Stimulated activated CD4-positive, alpha-beta T cell treated with anti-CD3 and anti-CD28 coated beads, Interleukin-15, amount 100 ng/mL, for 24 hours (primary cell): ENCODE measurements around the gene FAAP20.
"Not testable (repeated sequence)": the region's sequence is repeated elsewhere in the genome, so short reads cannot be mapped to it uniquely, and the experiment has no call there.

Experiments
- DNase-seq: peaks from one replicate; pipeline ENCODE4 v3.0.0-alpha.2; 2020

FAAP20 gene

DNA sequence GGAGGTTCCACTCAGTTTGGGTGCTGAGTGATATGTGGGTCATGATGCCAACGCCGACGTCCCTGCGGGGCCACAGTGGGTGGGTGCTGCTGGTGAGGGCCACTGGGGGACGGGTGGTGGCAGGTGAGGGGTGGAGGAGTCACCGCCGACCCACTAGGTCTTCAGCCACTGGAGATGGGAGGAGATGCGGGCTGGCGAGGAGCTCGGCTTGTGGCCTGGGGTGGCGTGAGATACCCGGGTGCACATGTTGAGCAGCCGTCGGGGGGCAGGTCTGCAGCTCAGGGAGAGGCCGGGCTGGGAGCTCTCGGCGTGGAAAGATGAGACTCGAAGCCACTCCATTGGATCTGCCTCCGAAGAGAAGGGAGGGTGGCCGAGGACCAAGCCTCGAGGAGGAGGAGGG, 40.5 kb downstream of the FAAP20 start:
- no peak for DNase-seq

DNA sequence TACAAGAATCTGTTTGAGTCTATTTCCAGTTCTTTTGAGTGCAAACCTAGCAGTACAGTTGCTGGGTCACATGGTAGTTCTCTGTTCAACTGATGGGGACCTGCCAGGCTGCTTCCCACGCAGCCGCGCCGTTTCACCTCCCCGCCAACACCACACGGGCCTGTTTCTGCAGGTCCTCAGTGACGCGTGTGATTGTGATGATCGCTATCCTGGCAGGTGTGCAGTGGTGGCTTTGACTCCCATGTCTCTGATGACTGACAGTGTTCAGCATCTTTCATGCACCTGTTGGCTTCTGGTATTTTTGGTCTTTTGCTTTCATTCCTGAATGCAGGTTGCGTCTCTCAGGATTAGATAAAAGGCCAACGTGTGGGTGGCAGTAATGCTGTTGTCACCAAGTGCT, 41.6 kb downstream of the FAAP20 start:
- DNase-seq = peak; percentile 32

DNA sequence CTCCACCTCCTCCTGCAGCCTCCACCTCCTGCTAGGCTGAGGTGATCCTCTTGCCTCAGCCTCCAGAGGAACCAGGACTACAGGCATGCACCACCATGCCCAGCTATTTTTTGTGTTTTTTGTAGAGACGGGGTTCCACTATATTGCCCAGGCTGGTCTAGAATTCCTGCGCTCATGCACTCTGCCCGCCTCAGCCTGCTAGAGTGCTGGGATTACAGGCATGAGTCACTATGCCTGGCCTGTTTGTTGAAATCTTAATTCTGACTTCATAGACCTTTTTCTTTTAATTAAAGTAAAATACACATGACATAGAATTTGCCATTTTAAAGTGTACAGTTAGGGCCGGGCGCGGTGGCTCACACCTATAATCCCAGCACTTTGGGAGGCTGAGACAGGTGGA, 42.7 kb downstream of the FAAP20 start:
- no peak for DNase-seq

DNA sequence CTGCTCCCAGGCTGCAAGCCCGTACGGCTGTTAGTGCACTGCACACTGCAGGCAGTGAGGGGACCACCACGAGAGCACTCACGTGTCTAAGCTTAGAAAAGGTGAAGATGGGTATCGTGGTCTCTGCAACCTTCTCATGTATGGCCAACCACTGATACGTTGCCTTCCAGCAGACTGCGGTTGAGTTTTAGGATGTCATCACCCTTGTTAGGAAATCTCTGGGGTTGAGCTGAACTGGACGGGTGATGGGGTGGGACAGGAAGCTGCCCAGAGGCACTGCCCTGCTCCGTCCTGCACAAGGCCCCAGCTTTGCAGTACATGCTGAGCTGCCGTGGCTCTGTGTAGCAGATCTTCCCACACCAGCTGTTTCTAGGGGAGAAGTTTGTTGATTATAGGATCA, 43.3 kb downstream of the FAAP20 start:
- no peak for DNase-seq

DNA sequence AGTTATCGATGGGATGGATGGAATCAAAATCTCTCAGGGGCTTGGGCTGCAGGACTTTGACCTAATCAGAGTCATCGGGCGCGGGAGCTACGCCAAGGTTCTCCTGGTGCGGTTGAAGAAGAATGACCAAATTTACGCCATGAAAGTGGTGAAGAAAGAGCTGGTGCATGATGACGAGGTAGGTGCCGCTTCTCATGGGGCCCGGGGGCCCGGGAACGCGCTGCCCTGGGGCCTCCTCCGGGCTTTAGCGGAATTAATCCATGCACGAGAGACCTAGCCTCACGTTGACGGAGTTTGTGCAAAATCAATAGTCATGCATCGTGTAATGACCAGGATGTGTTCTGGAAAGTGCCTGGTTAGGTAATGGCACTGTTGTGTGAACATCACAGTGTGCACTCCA, 43.8 kb downstream of the FAAP20 start:
- no peak for DNase-seq

DNA sequence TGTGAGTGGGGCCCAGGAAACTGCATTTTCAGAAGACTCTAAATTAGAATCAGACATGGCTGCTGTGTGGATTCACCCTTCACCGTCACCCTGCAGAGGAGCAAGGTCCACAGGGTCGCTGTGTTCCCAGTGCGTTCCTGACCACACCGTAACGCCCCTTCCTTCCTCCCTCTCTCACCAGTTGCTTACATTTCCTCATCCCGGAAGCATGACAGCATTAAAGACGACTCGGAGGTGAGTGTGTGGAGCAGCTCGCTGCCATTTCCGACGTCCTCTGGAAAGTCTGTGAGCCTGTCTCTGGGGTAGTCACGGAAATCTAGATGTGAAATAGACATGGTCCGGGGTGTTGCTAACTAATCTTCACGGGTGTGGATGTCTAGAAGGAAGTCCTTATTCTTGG, 45.9 kb downstream of the FAAP20 start:
- peak; percentile 46 for DNase-seq

DNA sequence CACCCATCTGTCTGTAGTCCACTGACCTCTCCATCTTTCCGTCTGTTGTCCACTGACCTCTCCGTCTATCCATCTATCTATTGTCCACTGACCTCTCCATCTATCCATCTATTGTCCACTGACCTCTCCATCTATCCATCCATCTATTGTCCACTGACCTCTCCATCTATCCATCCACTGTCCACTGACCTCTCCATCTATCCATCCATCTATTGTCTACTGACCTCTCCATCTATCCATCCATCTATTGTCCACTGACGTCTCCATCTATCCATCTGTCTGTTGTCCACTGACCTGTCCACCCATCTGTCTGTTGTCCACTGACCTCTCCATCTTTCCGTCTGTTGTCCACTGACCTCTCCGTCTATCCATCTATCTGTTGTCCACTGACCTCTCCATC, 46.7 kb downstream of the FAAP20 start:
- not testable (repeated sequence) for DNase-seq

DNA sequence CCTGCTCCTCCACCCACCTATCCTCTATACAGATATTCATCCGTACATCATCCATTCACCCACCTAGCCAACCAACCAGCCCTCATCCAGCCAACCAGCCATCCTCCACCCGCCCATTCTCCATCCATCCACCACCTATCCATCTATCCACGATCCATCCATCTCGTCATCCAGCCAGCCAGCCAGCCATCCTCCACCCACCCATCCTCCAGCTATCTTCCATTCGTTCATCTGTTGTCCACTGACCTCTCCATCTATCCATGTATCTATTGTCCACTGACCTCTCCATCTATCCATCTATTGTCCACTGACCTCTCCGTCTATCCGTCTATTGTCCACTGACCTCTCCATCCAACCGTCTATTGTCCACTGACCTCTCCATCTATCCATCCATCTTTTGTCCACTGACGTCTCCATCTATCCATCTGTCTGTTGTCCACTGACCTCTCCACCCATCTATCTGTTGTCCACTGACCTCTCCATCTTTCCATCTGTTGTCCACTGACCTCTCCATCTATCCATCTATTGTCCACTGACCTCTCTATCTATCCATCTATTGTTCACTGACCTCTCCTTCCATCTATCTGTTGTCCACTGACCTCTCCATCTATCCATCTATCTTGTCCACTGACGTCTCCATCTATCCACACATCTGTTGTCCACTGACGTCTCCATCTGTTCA, 47.6 kb downstream of the FAAP20 start:
- no peak for DNase-seq

DNA sequence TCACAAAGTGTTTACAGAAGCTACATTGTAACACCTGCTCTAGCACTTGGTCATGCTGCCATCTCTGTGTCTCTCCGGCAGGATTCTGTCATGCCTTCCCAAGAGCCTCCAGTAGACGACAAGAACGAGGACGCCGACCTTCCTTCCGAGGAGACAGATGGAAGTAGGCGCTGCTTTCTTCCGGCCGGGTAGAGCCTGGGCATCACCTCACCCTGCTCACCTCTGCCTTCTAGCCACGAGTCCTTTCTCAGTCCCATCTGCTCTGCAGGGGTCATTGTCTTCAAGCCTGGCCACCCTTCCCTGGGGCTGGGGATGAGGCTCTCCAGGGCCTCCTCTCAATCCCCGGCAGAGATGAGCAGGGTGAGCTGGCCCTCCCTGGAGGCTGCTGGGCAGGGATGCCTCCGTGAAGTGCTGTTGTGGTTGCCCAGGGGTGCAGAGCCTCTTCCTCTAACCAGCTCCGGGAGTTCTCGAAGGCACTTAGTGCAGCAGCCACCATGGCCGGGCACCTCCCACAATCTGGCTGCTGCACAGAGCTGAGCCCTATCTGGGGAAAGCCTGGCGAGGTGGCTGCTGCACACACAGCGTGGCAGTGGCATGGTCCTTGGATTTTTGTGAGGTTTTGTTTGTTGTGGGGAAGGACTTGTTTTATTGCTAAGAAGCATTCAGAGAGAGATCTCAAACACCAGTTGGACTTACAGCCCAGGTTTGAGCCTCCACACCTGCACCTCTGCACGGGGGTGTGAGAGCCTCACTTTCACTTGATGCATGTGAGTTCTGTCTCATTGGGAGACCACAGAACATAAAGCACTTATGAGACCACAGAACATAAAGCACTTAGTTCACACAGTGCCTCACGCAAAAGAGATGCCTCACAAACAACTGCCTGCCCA, 48.4 kb downstream of the FAAP20 start:
- no peak for DNase-seq

DNA sequence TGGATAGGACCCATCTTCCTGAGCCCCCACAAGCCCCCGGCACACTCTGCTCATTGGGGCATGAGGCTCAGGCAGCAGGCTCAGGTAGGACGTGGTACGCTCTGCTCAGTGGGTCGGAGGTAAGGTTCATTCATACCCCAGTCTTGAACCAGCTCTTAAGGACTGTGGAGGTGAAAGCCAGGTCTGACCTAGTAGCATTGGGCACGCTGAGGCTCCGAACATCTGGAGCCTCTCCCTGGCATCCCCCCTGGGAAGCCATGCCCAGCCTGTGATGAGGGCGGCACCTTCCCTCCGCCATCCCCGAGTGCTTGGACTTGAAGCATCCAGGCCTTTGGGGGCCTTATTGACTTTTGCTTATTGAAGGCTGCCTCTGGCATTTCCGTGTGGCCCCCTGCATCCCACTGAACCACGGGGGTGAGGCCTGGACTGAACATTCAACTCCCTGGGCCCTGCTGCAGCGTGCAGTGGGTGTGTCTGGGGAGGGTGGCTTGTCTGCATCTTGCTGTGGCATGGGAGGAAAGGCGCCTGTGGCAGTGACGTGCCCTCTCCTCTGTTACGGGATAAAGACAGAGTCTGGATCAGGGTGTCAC, 50.0 kb downstream of the FAAP20 start:
- DNase-seq = no peak

DNA sequence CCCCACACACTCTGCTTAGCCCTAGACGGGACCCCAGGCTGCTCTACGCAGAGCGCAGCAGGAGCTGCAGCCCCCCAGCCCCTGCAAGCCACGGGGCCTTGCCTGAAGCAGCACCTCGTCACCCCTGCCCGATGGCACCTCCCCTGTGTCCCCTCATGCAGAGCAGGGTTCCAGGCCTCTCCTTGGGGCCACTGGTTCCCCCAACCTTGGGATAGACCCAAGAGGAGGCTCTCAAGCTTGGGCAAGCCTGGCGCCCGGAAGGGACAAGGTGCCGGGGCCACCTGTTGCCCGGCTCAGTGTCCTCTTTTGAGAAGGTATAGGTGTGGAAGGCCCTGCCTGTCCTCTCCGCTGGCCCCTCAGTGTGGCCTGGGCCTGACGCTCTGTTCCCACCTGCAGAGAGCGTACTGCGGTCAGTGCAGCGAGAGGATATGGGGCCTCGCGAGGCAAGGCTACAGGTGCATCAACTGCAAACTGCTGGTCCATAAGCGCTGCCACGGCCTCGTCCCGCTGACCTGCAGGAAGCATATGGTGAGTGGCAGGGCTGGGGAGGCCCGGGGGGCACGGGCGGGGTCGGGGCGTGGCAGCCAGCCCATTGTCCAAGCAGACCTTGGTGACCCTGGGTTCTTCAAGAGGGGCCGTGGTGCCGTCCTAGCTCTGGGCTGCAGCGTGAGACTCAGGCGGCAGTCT, 50.6 kb downstream of the FAAP20 start:
- DNase-seq = no peak

DNA sequence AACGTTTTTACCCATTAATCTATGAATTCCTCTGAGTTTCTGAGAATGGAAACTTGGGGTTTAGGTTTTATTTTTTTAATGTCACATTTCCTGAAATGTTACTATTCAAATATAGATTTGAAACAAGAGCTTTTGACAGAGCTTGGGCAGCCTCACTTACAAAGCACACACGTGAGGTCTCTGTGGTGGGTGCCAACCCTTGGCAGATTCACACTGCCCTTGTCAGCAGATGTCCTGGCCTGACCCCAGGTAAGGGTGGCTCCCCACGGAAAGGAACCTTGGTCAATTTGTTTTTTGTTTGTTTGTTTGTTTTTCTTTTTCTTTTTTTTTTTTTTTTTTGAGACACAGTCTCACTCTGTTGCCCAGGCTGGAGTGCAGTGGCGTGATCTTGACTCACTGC, 53.5 kb downstream of the FAAP20 start:
- DNase-seq = no peak
